ENCODE results near the gene PPP2R5D.

The PPP2R5D gene

GRCh38 chr6:43016176-43016942 is 32.0 kb downstream of the PPP2R5D start:
- H3K9me2 ChIP-seq (replicated peaks; ENCODE audit: low read depth, low read length), result no peaks in the 10 kb centered on the region
- TF ChIP-seq CTCF (conservative IDR thresholded peaks at IDR 0.05; ENCODE audit: low read length), result no peak
- no peak for TF ChIP-seq EZH2phosphoT487 (IDR thresholded peaks at IDR 0.05; ENCODE audit: borderline replicate concordance)
- peaks cover 42% of the 10 kb centered on the region for H3K4me1 ChIP-seq (ENCODE audit: insufficient read depth, low read length, poor library complexity, severe bottlenecking)
- no peaks in the 10 kb centered on the region for H3F3A ChIP-seq (ENCODE audit: low read depth)
- no peaks in the 10 kb centered on the region for H3K27me3 ChIP-seq (ENCODE audit: insufficient read depth, low read length, poor library complexity, severe bottlenecking)
- peak overlapping the region; percentile 35 for H3K4me3 ChIP-seq (ENCODE audit: low read length, poor library complexity, severe bottlenecking)
- H3K9me3 ChIP-seq (ENCODE audit: insufficient read depth, low read depth, low read length), result no peaks in the 10 kb centered on the region
- peaks cover 19% of the 10 kb centered on the region; the same call in 1 of the 2 replicates for H3K36me3 ChIP-seq (ENCODE audit: insufficient read depth, low read length)
- no peaks in the 10 kb centered on the region for H4K20me1 ChIP-seq (ENCODE audit: insufficient read depth, low read length, poor library complexity, severe bottlenecking)
- H3K9ac ChIP-seq (ENCODE audit: low read depth, low read length, poor library complexity, severe bottlenecking), result peak overlapping the region; percentile 32
- peak overlapping the region; percentile 56 for H3K4me2 ChIP-seq (ENCODE audit: low read depth, low read length, poor library complexity, severe bottlenecking)
- no peak overlapping the region for H2AFZ ChIP-seq (ENCODE audit: low read length)
- peaks cover 62% of the 10 kb centered on the region for H3K79me2 ChIP-seq (ENCODE audit: insufficient read depth, low read length)

GRCh38 chr6:43016943-43017334 is 32.6 kb downstream of the PPP2R5D start:
- peak overlapping the region; percentile 32 for H3K9ac ChIP-seq (ENCODE audit: low read depth, low read length, poor library complexity, severe bottlenecking)
- H3K4me3 ChIP-seq (ENCODE audit: low read length, poor library complexity, severe bottlenecking), result peak overlapping the region; percentile 35
- peaks cover 13% of the 10 kb centered on the region; the same call in 1 of the 2 replicates for H3K36me3 ChIP-seq (ENCODE audit: insufficient read depth, low read length)
- no peak overlapping the region for H2AFZ ChIP-seq (ENCODE audit: low read length)
- no peak for TF ChIP-seq EZH2phosphoT487 (IDR thresholded peaks at IDR 0.05; ENCODE audit: borderline replicate concordance)
- TF ChIP-seq CTCF (conservative IDR thresholded peaks at IDR 0.05; ENCODE audit: low read length), result no peak
- peak overlapping the region; percentile 56 for H3K4me2 ChIP-seq (ENCODE audit: low read depth, low read length, poor library complexity, severe bottlenecking)
- H3K79me2 ChIP-seq (ENCODE audit: insufficient read depth, low read length), result peaks cover 64% of the 10 kb centered on the region
- H3K9me2 ChIP-seq (replicated peaks; ENCODE audit: low read depth, low read length), result no peaks in the 10 kb centered on the region
- no peaks in the 10 kb centered on the region for H3K27me3 ChIP-seq (ENCODE audit: insufficient read depth, low read length, poor library complexity, severe bottlenecking)
- no peaks in the 10 kb centered on the region for H3F3A ChIP-seq (ENCODE audit: low read depth)
- no peaks in the 10 kb centered on the region for H4K20me1 ChIP-seq (ENCODE audit: insufficient read depth, low read length, poor library complexity, severe bottlenecking)
- no peaks in the 10 kb centered on the region for H3K9me3 ChIP-seq (ENCODE audit: insufficient read depth, low read depth, low read length)
- H3K4me1 ChIP-seq (ENCODE audit: insufficient read depth, low read length, poor library complexity, severe bottlenecking), result peaks cover 42% of the 10 kb centered on the region

DNA sequence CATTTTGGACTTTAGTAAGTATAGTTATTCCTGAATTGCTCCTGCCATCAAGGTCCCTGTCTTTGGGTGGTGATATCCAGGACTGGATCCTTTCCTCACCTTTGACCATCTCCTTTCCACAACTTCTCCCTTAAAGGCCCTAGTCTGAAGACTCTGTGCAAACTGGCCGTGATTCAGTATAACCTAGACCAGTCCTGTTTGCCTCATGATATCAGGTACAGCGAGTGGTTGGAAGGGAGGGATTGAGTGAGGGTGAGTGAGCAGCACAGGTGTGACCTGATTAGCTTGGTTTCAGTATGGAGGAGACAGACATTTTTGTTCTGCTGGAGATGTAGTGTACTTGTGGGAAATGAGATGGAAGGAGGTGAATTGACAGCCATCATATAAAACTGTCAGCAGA is 34.8 kb downstream of the PPP2R5D start:
- Histone ChIP-seq H3K36me3 (ENCODE audit: insufficient read depth, low read length) (peaks cover 9% of the 10 kb centered on the region; the same call in 1 of the 2 replicates), H3K4me1 (ENCODE audit: insufficient read depth, low read length, poor library complexity, severe bottlenecking) (peaks cover 42% of the 10 kb centered on the region), H4K20me1 (ENCODE audit: insufficient read depth, low read length, poor library complexity, severe bottlenecking) (peaks cover 18% of the 10 kb centered on the region), H2AFZ (ENCODE audit: low read length) (no peak overlapping the region), H3K79me2 (ENCODE audit: insufficient read depth, low read length) (peaks cover 71% of the 10 kb centered on the region), H3K9me3 (ENCODE audit: insufficient read depth, low read depth, low read length) (no peaks in the 10 kb centered on the region), H3K9me2 (replicated peaks; ENCODE audit: low read depth, low read length) (no peaks in the 10 kb centered on the region), H3F3A (ENCODE audit: low read depth) (no peaks in the 10 kb centered on the region), H3K9ac (ENCODE audit: low read depth, low read length, poor library complexity, severe bottlenecking) (no peak overlapping the region), H3K4me3 (ENCODE audit: low read length, poor library complexity, severe bottlenecking) (no peak overlapping the region), H3K27me3 (ENCODE audit: insufficient read depth, low read length, poor library complexity, severe bottlenecking) (no peaks in the 10 kb centered on the region), H3K4me2 (ENCODE audit: low read depth, low read length, poor library complexity, severe bottlenecking) (no peak overlapping the region)
- TF ChIP-seq EZH2phosphoT487 (IDR thresholded peaks at IDR 0.05; ENCODE audit: borderline replicate concordance) (no peak), CTCF (conservative IDR thresholded peaks at IDR 0.05; ENCODE audit: low read length) (no peak)
